NCI-H2227 (cell line): Measurements from ENCODE around the gene PDSS2.
A peak's percentile ranks its signal among the peaks of the same experiment; 100 is the strongest.
"Not testable (repeated sequence)": the region's sequence is repeated elsewhere in the genome, so short reads cannot be mapped to it uniquely, and the experiment has no call there.

Experiments
- DNase-seq: peaks from one replicate; lab custom pipeline; 2025; ENCODE audit not compliant: unreplicated experiment; lab: John Stamatoyannopoulos, UW

Gene PDSS2

GRCh38 chr6:107328081-107328480 lies 131.3 kb downstream of the PDSS2 start:
- DNase-seq, result no peak

GRCh38 chr6:107323133-107323785 lies 136.1 kb downstream of the PDSS2 start:
- no peak for DNase-seq

- no peak for DNase-seq
These were observed 137.6 kb downstream of the PDSS2 start for GRCh38 chr6:107321793-107322192.

GRCh38 chr6:107319906-107320530 lies 139.3 kb downstream of the PDSS2 start:
- DNase-seq, result no peak

GRCh38 chr6:107318100-107318736 lies 141.1 kb downstream of the PDSS2 start:
- DNase-seq, result peak; percentile 44

- no peak for DNase-seq
These were observed 144.2 kb downstream of the PDSS2 start for GRCh38 chr6:107315114-107315513.

GRCh38 chr6:107314531-107314939 lies 144.8 kb downstream of the PDSS2 start:
- no peak for DNase-seq

GRCh38 chr6:107313776-107314175 lies 145.6 kb downstream of the PDSS2 start:
- DNase-seq, result no peak

GRCh38 chr6:107310362-107310761 lies 149.0 kb downstream of the PDSS2 start:
- DNase-seq, result no peak

GRCh38 chr6:107308677-107309076 lies 150.7 kb downstream of the PDSS2 start:
- DNase-seq, result no peak

GRCh38 chr6:107305994-107306393 lies 153.4 kb downstream of the PDSS2 start:
- DNase-seq, result not testable (repeated sequence)

- DNase-seq, result no peak
These were observed 154.0 kb downstream of the PDSS2 start for GRCh38 chr6:107305391-107305790.

- no peak for DNase-seq
These were observed 154.8 kb downstream of the PDSS2 start for GRCh38 chr6:107304421-107305025.

- DNase-seq, result peak; percentile 4
These were observed 166.0 kb downstream of the PDSS2 start for GRCh38 chr6:107293350-107293749.

- peak; percentile 29 for DNase-seq
These were observed 166.6 kb downstream of the PDSS2 start for GRCh38 chr6:107292715-107293271.

- DNase-seq, result no peak
These were observed 168.9 kb downstream of the PDSS2 start for GRCh38 chr6:107290491-107290890.

GRCh38 chr6:107289258-107289657 lies 170.1 kb downstream of the PDSS2 start:
- DNase-seq, result not testable (repeated sequence)

GRCh38 chr6:107285683-107286082 lies 173.7 kb downstream of the PDSS2 start:
- not testable (repeated sequence) for DNase-seq

- DNase-seq, result no peak
These were observed 174.6 kb downstream of the PDSS2 start for GRCh38 chr6:107284805-107285204.

GRCh38 chr6:107280791-107281190 lies 178.6 kb downstream of the PDSS2 start:
- DNase-seq, result no peak

GRCh38 chr6:107280001-107280400 lies 179.4 kb downstream of the PDSS2 start:
- DNase-seq, result not testable (repeated sequence)
